NCI-H187 treated with DMSO at 0.1 percent for 48 hours (cell line): ENCODE results near the gene PEPD.
"Not testable (repeated sequence)": the region's sequence is repeated elsewhere in the genome, so short reads cannot be mapped to it uniquely, and the experiment has no call there.

Experiments
- DNase-seq: peaks from one replicate; lab custom pipeline; 2025; lab: John Stamatoyannopoulos, UW

PEPD gene

DNA sequence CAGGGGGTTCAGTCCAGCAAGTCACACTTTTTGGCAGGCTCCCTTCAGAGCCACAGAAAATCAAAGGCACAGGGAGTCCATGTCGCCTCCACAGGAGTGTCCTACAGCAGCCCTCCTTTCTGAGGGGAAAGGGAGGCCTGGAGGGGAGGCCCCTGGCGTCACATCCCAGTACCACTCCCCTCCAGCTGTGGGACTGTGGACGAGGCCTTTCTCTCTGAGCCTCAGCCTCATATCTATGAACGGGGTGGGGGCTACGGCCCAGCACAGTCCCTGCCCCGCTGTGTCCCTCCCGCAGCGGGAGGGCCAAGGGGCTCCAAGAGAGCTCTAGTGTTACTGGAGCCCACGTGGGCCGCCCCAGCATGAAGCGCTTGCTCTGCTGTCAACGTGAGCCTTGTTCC is 23.8 kb downstream of the PEPD start:
- DNase-seq, result no peak

DNA sequence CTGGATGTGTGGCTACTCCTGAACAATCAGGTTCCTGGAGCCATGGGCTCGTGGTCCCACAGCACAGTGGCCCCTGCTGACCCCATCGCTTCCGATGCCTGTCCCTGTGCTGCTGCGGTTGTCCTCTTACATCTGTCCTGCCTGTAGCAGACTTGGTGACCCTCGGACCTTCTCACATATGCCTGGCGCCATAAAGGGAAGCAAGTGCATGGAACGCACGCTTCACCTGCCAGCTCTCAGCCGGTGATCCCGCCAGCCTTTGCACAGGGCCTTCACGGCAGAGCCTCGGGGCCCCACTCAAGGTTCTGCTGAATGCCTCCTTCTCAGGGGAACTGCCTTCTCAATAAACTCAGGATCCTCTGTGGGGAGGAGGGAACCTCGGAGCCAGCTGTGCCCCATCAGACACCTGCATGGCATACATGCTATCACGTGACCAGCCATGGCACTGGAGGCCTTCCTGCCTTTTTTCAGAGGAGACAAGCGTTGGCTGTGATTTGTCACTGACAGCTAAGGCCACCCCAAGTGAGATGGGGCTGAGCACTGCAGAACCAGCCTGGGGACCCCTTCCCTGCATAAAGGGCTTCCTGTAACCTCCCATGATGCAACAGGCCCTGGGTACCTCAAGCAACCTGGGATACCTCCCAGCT is 24.3 kb downstream of the PEPD start:
- no peak for DNase-seq

DNA sequence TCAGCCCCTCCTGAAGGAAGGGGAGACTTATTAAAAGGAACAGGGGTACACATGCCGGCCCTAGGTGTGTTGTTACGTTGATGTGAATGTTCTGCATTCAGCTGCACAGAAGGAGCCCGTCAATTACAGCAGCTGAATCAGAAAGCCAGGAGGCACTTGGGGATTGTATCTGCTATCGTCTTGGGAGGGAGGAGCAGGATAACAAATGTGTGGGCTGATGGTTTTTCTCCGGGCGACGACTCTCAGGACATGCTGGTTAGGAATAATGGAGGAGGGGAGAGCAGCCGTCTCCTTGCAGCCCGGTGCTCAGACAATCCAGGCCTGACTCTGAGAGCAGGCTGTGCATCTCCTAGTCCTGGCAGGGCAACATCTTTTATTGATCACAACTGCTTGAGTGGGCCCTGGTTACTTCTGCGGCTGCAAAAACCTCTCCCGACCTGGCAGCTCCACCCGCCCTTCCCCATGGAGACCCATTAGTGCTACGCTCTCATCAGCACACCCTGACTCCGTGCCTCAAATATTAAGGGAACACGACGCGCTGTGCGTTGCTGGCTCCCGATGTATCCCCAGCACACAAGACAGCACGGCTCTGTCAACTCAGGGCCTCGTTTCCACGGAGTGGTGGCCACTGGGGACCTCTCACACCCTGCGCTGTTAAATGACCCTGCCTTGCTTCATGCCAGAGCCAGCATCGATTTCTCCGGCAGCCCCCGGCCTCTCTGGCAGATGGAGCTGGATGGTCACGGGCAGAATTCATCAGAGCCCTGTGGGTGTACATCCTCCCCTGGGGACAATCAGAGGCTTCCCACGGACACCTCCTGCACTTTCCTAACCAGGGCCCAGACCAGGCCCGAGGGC is 25.3 kb downstream of the PEPD start:
- no peak for DNase-seq

DNA sequence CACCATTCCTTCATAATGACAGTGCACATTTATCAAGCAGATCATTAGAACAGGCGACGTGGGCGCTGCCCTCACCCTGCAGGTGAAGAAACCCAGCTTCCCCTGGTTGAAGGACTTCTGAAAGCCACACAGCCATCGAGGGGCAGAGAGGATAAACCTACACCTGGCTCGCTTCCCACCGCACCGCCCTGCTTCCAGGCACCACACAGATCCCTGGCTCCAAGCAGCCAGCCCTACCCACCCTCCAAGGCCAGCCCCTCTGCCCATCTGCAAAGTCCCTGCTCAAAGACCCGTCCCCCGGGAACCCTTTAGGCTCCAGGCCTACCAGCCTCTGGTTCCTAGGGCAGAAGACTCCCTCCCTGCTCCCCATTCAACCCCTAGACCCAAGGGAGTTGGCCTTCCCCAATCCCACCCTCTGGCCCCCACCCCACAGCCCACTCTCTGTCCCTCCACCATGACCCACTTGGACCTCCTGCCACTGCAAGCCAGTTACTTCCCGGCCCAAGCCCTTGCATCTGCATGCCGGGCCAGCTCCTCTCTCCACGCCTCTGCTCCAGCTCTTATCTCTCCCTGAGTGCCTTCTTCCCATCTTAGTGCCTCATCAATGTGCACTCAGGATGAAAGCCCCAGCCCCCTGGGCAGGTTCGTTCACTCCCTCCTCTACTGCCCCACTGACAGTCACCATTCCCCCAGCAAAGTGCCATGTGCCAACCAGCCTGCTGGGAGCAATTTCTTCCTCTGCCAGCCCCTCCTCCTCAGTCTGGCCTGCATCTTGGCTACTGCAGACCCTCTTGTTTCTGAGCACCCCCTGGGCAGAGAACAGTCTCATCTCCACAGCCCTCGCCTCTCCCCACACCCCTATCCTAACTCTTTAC is 28.0 kb downstream of the PEPD start:
- DNase-seq, result no peak

DNA sequence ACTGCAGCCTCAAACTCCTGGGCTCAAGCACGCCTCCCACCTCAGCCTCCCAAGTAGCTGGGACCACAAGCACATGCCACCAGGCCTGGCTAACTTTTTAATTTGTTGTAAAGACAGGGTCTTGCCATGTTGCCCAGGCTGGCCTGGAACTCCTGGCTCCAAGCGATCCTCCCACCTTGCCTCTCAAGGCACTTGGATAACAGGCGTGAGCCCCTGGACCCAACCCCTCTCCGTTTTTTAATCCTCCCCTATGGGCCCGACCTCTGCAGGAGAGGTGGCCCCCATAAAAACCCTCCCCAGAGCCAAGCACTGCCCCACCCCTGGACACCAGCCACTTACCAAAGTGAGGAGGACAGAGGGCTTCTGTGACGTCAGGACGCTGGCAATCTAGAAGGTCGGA is 28.6 kb downstream of the PEPD start:
- no peak for DNase-seq

DNA sequence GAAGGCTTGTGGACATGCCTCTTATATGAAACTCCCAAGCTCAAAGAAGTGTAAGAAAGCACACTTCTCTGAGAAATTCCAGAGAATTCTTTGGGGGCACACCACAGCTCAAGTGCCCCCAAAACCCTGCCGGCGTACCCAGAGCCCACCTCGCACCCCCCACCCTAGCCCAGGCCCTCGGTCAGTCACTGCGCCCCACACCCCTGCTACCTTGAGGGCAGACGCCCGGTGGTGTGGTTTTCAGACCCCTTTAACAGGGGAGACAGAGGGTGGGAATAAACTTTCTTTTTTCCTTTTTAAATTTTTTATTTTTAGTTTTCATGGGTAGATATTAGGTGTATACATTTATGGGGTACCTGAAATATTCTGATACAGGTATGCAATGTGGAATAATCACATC is 29.5 kb downstream of the PEPD start:
- no peak for DNase-seq

DNA sequence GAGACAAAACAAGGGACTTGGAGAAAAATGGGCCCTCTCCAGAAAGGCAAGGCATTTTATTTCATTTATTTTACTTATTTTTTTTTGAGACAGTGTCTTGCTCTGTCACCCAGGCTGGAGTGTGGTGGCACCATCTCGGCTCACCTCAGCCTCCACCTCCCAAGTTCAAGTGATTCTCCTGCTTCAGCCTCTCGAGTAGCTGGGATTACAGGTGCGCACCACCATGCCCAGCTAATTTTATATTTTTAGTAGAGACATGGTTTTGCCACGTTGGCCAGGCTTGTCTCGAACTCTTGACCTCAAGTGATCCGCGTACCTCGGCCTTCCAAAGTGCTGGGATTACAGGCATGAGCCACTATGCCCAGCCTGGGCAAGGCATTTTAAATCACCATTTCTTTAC is 31.0 kb downstream of the PEPD start:
- DNase-seq, result not testable (repeated sequence)

DNA sequence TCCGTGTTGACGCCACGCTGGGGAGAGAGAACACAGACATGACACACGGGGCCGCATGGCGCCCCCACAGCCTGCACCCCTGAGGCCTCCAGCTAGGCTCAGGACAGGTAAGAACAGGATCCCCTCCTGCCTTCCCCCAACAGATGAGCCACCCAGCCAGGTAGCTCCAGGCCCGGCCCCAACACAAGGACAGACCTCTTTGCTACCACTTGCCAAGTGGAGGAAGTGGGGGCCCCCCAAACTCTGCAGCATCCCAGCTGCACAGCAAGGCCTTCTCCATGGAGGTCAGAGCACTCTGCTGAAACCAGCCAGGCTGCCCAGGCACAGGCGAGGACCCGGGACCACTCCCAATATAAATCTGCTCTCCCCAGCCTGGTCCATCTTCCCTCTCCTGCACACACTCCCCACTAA is 31.5 kb downstream of the PEPD start:
- DNase-seq, result no peak

DNA sequence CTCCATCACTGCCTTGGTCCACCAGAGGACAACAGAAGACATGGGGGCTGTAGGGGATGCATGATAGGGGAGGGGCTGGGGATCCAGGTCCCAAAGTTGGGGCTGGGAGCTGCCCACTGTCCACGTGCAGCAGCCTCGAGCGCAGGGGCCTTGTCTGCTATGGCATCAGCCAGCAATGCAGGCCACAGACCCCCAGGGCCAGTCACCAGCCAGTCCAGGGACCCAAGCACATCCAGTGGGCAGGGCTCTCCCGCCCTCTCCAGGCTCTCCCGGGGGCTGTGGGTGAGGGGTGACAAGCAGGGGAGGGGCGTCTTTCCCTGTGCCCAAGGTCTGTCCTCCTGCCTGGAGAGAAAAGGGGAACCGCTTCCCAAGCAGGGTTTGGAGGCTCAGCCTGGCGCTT is 32.8 kb downstream of the PEPD start:
- DNase-seq, result no peak

DNA sequence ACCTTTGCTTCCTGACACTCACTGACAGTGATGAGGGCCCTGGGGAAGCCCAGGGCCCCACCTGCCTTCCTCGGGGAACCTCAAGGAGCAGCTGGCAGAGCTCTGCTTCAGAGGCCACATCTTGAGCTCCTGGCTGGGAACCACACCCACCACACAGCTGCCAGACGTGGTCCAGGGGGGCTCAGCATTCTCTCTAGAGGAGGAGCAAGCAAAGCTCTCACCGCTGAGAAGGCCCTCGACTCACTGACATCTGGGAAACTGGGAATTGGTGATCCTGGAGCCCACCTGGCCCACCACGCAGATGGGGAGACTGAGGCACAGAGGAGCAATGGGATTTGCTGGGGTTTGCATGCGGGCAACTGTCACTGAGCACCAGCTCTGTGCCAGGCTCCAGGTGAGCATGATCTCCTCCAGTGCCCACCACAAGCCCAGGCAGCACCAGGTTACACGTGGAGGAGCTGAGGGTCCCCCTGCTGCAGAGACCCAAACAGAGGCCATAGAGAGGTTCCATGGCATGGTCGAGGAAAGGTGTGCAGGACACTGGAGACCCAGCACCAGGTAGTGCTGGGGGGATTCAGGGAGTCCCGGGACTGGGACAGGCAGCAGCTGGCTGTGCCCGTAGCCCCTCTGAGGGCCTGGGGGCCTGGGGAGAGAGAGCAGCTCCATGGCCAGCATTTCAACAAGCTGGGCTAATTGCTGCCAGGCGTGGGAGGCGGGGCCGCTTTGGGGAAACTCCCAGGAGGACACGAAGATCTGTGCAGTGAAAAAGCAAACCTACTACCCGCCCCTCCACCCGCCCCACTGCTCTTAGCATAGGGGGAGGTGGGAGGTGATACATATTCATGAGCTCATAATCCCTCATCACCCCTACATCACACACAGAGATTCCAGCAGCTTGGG is 33.4 kb downstream of the PEPD start:
- no peak for DNase-seq

DNA sequence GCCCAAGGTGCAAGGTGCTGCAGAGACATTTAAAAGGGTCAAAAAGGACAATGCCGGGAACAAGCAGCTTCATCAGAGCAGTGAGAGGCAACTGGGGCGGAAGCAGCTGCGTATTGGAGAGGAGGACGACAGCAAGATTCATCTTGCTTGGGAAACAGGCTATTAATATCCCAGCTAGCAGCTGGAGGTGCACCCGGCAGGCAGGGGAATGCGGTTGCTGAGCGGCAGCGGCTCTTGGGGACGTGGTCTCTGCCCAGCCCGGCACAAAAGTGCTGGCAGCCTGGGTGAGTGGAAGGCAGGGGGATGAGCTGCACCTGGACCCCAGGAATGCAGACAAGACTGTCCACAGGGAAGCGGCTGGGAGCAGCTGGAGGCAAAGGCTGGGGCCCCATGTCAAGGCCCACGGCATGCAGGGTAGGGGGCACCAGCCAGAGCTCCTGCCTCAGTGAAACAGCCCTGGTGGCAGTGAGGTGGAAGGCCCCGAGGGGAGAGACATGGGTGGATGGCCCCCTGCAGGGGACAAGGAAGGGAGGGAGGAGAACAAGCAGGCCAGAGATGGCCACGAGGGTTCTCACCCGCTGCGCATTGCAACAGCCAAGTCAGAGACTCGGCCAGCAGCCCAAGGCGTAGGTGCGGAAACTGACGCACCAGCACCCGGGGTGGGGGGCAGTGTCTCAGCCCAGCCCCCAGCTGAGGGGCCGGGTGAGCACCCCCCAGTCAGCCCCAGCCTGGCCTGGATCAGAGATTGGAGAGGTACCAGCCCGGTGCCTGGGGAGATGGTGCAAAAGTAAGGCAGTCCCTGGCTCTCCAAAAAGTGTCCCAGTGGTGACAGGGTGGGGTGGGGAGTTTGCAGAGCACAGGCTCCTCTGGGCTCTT is 34.4 kb downstream of the PEPD start:
- DNase-seq, result no peak

DNA sequence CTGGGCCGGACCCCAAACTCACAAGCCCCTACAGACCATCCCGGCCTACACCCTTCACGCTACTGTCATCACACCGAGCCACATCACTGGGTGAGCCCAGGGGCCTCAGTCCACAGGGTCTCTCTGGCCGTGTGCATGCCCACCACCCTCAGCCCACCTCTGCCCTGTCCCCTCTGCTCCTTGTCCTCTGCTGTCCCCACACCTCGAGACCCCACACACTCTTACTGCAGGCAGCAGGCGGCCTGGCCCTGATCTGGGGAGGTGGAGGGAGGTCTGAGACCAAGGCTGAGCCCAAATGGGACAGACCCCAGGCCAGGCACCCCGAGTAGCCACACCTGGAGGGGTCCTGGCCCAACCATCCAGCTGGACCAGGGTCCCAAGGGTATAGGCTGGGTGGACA is 35.2 kb downstream of the PEPD start:
- DNase-seq, result no peak

DNA sequence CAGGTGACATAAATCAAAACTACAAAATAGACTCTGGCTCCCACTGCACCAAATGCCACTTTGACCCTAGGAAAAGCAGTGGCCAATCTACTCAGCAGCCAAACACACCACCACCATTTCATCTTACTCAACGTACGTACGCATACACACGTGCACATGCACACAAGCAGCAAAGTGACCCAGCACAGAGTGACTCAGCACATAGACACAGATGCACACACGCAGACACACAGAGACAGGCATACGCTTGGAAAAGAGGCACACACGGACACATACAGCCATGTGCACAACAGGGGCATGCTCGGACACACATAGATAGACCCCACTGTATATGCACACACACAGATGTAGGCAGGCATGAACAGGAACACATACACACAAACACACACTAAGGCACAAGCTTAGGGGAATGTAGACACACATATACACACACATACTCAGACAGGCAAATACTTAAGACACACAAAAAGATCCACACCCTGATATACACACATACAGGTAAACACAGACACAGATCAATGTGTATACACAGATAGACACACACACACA is 37.3 kb downstream of the PEPD start:
- no peak for DNase-seq

DNA sequence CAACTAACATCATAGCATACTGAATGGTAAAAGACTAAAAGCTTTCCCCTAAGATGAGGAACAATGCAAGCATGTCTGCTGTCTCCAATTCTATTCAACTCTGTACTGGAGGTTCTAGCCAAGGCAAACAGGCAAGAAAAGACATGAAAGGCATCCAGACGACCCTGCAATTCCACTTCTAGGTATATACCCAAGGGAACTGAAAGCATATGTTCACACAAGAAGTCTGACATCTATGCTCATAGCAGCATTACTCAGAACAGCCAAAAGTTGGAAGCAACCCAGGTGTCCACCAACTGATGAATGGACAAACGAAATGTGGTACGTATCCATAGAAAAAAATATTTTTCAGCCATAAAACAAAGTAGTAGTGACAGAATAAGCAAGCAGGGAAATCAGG is 39.1 kb downstream of the PEPD start:
- DNase-seq, result no peak

DNA sequence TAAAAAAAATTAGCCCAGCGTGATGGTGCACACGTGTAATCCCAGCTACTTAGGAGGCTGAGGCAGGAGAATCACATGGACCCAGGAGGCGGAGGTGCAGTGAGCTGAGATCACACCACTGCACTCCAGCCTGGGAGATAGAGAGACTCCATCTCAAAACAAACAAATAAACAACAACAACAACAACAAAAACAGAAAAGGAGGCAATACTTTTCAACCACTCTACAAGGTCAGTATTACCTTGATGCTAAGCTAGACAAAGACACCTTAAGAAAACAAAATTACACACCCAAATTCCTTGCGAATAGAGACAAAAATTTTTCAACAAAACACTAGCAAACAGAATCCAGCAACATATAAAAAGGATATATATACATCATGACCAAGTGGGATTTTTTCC is 39.7 kb downstream of the PEPD start:
- no peak for DNase-seq

DNA sequence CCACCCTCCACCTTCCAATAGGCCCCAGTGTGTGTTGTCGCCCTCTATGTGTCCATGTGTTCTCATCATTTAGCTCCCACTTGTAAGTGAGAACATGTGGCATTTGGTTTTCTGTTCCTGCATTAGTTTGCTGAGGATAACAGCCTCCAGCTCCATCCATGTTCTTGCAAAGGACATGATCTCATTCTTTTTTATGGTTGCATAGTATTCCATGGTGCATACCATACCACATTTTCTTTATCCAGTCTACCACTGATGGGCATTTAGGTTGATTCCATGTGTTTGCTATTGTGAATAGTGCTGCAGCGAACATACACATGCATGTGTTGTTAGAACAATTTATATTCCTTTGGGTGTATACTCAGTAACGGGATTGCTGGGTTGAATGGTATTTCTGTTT is 42.0 kb downstream of the PEPD start:
- not testable (repeated sequence) for DNase-seq

DNA sequence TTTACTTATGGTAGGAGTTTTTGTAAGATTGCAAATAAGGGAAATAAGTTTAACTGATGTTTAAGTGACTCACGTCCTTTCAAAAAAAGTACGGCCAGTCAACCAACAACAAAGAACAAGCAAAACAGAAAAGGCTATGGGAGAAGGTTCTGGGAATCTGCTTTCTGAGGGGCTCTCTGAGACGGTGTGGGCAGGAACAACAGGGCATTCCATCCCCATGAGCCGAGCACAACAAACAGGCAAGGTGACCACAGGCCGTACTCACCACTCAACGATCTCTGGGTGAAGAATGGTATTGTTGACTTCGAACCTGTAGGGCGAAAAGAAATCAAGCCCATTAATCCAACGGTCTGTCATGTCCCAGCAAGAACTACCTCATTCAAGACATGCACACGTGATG is 43.8 kb downstream of the PEPD start:
- DNase-seq, result no peak

DNA sequence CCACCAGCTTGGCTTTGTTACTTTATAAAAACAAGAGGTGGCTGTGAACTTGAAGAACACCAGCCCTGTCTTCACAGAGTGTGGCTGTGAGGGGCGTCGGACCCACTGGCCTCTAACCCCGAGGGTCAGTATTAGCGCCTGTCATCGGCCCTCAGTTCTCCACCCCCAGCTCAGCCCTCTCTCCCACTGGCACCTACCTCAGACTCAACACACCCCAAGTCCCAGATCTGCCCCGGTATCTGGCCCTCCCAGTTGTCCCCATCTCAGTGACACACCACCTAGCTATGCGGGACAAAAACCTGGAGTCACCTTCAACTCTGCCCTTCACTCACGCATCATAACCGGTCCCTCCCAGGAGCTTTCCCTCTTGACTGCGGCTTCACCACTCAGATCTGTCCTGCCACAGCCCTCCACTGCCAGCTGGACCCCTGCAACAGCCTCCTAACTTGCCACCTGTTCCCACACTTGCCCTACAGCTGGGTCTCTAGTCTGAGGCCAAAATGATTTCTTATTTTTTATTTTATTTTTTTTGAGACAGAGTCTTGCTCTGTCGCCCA is 45.4 kb downstream of the PEPD start:
- DNase-seq, result no peak

DNA sequence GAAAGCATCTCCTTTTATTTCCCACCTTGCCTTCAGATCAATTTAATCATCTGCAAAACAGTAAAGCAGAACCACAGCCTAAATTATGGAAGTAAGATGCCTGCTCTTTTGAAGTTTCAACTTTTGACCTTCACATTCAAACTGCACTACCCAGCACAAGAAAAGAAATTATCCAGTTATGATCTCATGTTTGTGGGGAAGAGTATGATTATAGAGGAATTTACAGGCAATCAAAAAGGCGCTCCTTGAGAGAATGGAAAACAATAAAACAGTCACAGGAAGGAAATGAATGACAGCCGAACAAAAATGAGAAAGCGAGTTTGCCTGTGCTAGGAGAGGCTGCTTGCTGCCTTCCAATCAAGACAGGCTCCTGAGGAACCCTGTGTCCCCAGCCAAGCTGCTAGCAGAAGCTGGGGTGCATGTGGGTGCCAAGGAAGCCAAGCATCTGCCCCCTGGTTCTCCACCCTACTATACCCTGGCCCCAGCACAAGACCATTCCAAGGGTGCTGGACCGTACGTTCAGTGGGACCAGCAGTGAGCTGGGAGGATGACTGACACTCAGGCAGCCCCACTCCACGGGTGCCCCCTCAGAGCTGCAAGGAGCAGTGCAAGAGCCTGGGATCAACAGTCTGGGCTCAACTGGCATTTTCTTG is 47.8 kb downstream of the PEPD start:
- DNase-seq, result no peak
